HepG2 (cell line): ENCODE results near the gene S100A4. TPM values are rescaled to one million over a fixed set of nuclear protein-coding genes. Genes with fewer than 3 reads are reported as not detected.

Experiments
- ARNT ChIP-seq: fragments of 450-650 bp; IDR thresholded peaks from 2 replicates; pipeline ENCODE4 v1.6.1; 2017
- ATF7-NPFF ChIP-seq: sonication (generic); formaldehyde crosslinking; IDR thresholded peaks from 2 replicates; pipeline ENCODE4 v1.8.1; 2023; ENCODE audit warnings: mild to moderate bottlenecking, low read depth, missing genetic modification reagents, moderate library complexity
- GFI1 ChIP-seq: sonication (generic); formaldehyde crosslinking; IDR thresholded peaks from 2 replicates; pipeline ENCODE4 v1.5.0; 2020; ENCODE audit warnings: missing genetic modification reagents, mild to moderate bottlenecking, borderline replicate concordance
- GMEB2 ChIP-seq: IDR thresholded peaks from 2 replicates; pipeline ENCODE4 v1.6.1; 2016; ENCODE audit warnings: missing biosample characterization, missing genetic modification reagents, low read depth
- GRHL1 ChIP-seq: sonication (generic); formaldehyde crosslinking; conservative IDR thresholded peaks from 2 replicates; pipeline ENCODE4 v1.8.0; 2022; ENCODE audit warnings: missing genetic modification reagents
- HMG20A ChIP-seq: IDR thresholded peaks from 2 replicates; pipeline ENCODE4 v1.6.1; 2016; ENCODE audit warnings: borderline replicate concordance
- HOXA7 ChIP-seq: sonication (generic); formaldehyde crosslinking; IDR thresholded peaks from 2 replicates; pipeline ENCODE4 v1.8.1; 2022; ENCODE audit warnings: mild to moderate bottlenecking, missing genetic modification reagents, moderate library complexity
- IKZF4 ChIP-seq: sonication (generic); formaldehyde crosslinking; IDR thresholded peaks from 2 replicates; pipeline ENCODE4 v1.5.1; 2020; ENCODE audit warnings: borderline replicate concordance, mild to moderate bottlenecking, low read depth, missing genetic modification reagents; ENCODE audit errors: not compliant biosample characterization
- KLF15 ChIP-seq: sonication (generic); formaldehyde crosslinking; IDR thresholded peaks from 2 replicates; pipeline ENCODE4 v1.8.1; 2023; ENCODE audit warnings: borderline replicate concordance, mild to moderate bottlenecking, inconsistent platforms, missing genetic modification reagents, mixed read lengths
- MYC ChIP-seq: sonication (generic); formaldehyde crosslinking; IDR thresholded peaks from 2 replicates; pipeline ENCODE4 v1.9.0; 2021; ENCODE audit warnings: missing genetic modification reagents, borderline replicate concordance
- SALL1 ChIP-seq: sonication (generic); formaldehyde crosslinking; IDR thresholded peaks from 2 replicates; pipeline ENCODE4 v1.8.0; 2022; ENCODE audit warnings: mild to moderate bottlenecking, missing genetic modification reagents
- SRF ChIP-seq: IDR thresholded peaks from 2 replicates; pipeline ENCODE4 v1.6.1; 2011; ENCODE audit warnings: mild to moderate bottlenecking, low read depth, low read length, moderate library complexity
- TIGD3 ChIP-seq: sonication (generic); formaldehyde crosslinking; IDR thresholded peaks from 2 replicates; pipeline ENCODE4 v1.5.1; 2020; ENCODE audit warnings: mild to moderate bottlenecking, missing genetic modification reagents, borderline replicate concordance
- USF2 ChIP-seq, 2 experiments: sonication (generic) in 1 of 2; formaldehyde crosslinking in 1 of 2; IDR thresholded peaks; 2 replicates each; pipeline versions ENCODE4 v1.5.1 to v1.6.1; 2011 to 2020; ENCODE audit warnings: borderline replicate concordance in 1 of 2, low read depth in 1 of 2, low read length in 1 of 2, mild to moderate bottlenecking in 1 of 2, missing genetic modification reagents in 1 of 2, moderate library complexity in 1 of 2
- ZFP36L1 ChIP-seq: sonication (generic); formaldehyde crosslinking; IDR thresholded peaks from 2 replicates; pipeline ENCODE4 v1.8.0; 2022; ENCODE audit warnings: mild to moderate bottlenecking, missing genetic modification reagents, moderate library complexity
- ZNF292 ChIP-seq: sonication (generic); formaldehyde crosslinking; IDR thresholded peaks from 2 replicates; pipeline ENCODE4 v1.8.1; 2022; ENCODE audit warnings: mild to moderate bottlenecking, low read depth, missing genetic modification reagents, borderline replicate concordance
- ZNF460 ChIP-seq: sonication (generic); formaldehyde crosslinking; IDR thresholded peaks from 2 replicates; pipeline ENCODE4 v1.5.1; 2020; ENCODE audit warnings: missing genetic modification reagents, mild to moderate bottlenecking, borderline replicate concordance
- ZNF614 ChIP-seq: IDR thresholded peaks from 2 replicates; pipeline ENCODE4 v1.6.1; 2018; ENCODE audit warnings: missing biosample characterization, missing genetic modification reagents, inconsistent platforms, borderline replicate concordance
- ZNF615 ChIP-seq: sonication (generic); formaldehyde crosslinking; IDR thresholded peaks from 2 replicates; pipeline ENCODE4 v1.5.0; 2020; ENCODE audit warnings: mild to moderate bottlenecking, missing genetic modification reagents, borderline replicate concordance
- ZNF644 ChIP-seq: IDR thresholded peaks from 2 replicates; pipeline ENCODE4 v1.6.1; 2016; ENCODE audit warnings: low read depth
- ZNF703 ChIP-seq: sonication (generic); formaldehyde crosslinking; IDR thresholded peaks from 2 replicates; pipeline ENCODE4 v1.5.1; 2020; ENCODE audit warnings: missing genetic modification reagents, mild to moderate bottlenecking, moderate library complexity, borderline replicate concordance
- polyA plus RNA-seq, 8 experiments: library from polyadenylated mRNA; depleted of rRNA in 3 of 8; stranded (reverse) in 7 of 8; unstranded in 1 of 8; fragments of >200 nt; fragmentation: Illumina TruSeq in 4 of 8; extraction: Trizol in 4 of 8; gene quantifications; 2 replicates each; pipeline versions ENCODE4 v1.2.1 to v1.2.3, GENCODE V29; 2011 to 2016; ENCODE audit warnings: low read depth in 4 of 8, missing spikeins in 1 of 8, mixed read lengths in 1 of 8; ENCODE audit not compliant: insufficient read depth in 1 of 8
- total RNA-seq, 5 experiments: library from RNA; depleted of rRNA; stranded (reverse); fragments of >200 nt; fragmentation: Illumina TruSeq; extraction: Trizol; gene quantifications; 2 replicates each; pipeline ENCODE4 v1.2.3, GENCODE V29; 2016; ENCODE audit warnings: low read depth in 1 of 5

Gene S100A4
- total and polyA plus RNA-seq, 2 of the 13 experiments (the other 11 are each of a cell fraction or from before 2014, with no cell fraction given): 12.9 to 20.2 TPM

- no peak for TF ChIP-seq TIGD3 (CRISPR knock-in tag)
- no peak for TF ChIP-seq ZNF644
- TF ChIP-seq GRHL1 (CRISPR knock-in tag): no peak
- no peak for TF ChIP-seq HOXA7
- no peak for TF ChIP-seq SRF
- TF ChIP-seq GFI1: no peak
- no peak for TF ChIP-seq ZFP36L1 (CRISPR knock-in tag)
- TF ChIP-seq ZNF614 (CRISPR knock-in tag): 0 out of 2 replicates have a peak, but pooled peaks have one; percentile 23
- no peak for TF ChIP-seq ZNF703 (CRISPR knock-in tag)
- TF ChIP-seq GMEB2 (CRISPR knock-in tag): no peak
- no peak for TF ChIP-seq ZNF615 (CRISPR knock-in tag)
- TF ChIP-seq ZNF292 (CRISPR knock-in tag): no peak
- TF ChIP-seq ATF7-NPFF: no peak
- TF ChIP-seq ARNT: no peak
- no peak for TF ChIP-seq ZNF460 (CRISPR knock-in tag)
- no peak for TF ChIP-seq IKZF4
- TF ChIP-seq MYC: peak; percentile 59; the same call in 1 of the 2 replicates
- no peak; the same call in 1 of the 2 replicates for TF ChIP-seq SALL1
- TF ChIP-seq HMG20A (CRISPR knock-in tag): no peak
- no peak for TF ChIP-seq USF2 (IDR thresholded peaks at IDR 0.05; ENCODE audit: low read depth, low read length)
- no peak for TF ChIP-seq USF2 (CRISPR knock-in tag; IDR thresholded peaks at IDR 0.05; ENCODE audit: borderline replicate concordance)
- no peak for TF ChIP-seq KLF15 (CRISPR knock-in tag)
These were observed 22.9 kb upstream of the S100A4 start (continued) for GRCh38 chr1:153568367-153569099.
